ENCODE results near the gene RTN4R.
"Not testable (repeated sequence)": the region's sequence is repeated elsewhere in the genome, so short reads cannot be mapped to it uniquely, and the experiment has no call there.

DNA sequence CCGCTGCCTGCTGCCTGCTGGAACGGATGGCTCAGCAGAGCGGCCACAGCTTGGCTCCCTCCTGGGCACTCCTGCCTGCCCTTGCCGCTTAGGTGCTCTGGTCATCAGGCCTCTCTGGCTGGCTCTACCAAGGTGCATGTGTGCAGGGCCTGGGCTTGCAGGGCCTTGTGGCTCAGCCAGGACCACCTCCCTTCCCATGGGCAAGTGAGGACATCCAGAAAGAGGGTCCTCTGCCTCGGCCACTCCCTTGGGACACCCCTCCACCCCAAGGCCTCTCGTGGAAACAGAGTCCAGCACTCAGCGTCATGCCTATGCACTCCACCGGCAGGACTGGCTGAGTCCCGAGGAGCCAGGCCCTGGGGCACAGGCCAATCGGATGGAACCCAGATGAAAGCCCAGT is 6.3 kb upstream of the RTN4R start:
- TF ChIP-seq EZH2phosphoT487 (IDR thresholded peaks at IDR 0.05; ENCODE audit: borderline replicate concordance, low read length); EZH2 (IDR thresholded peaks at IDR 0.05; ENCODE audit: low read length, unreplicated experiment): not testable (repeated sequence)
- TF ChIP-seq, protein P1, sequence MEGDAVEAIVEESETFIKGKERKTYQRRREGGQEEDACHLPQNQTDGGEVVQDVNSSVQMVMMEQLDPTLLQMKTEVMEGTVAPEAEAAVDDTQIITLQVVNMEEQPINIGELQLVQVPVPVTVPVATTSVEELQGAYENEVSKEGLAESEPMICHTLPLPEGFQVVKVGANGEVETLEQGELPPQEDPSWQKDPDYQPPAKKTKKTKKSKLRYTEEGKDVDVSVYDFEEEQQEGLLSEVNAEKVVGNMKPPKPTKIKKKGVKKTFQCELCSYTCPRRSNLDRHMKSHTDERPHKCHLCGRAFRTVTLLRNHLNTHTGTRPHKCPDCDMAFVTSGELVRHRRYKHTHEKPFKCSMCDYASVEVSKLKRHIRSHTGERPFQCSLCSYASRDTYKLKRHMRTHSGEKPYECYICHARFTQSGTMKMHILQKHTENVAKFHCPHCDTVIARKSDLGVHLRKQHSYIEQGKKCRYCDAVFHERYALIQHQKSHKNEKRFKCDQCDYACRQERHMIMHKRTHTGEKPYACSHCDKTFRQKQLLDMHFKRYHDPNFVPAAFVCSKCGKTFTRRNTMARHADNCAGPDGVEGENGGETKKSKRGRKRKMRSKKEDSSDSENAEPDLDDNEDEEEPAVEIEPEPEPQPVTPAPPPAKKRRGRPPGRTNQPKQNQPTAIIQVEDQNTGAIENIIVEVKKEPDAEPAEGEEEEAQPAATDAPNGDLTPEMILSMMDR (conservative IDR thresholded peaks at IDR 0.05; ENCODE audit: low read depth, low read length): not testable (repeated sequence)

Measured in PC-3 (cell line).